Uterus (tissue), 4 donors: ENCODE measurements around the gene LKAAEAR1. TPM values are rescaled to one million over a fixed set of nuclear protein-coding genes. Genes with fewer than 3 reads are reported as not detected.

ENCODE experiments used
- DNase-seq, 2 donors: peaks; one replicate each; pipeline ENCODE4 v3.0.0-alpha.2; 2019 to 2020
- H3K27ac ChIP-seq, 2 donors: fragments of 200-600 bp; sonication (generic); 1 replicate in 1 of 2; 2 replicates in 1 of 2; pipeline ENCODE4 v1.5.1; 2016 to 2018
- H3K27me3 ChIP-seq, 2 donors: fragments of 200-600 bp; sonication (generic); one replicate each; pipeline ENCODE4 v1.5.1; 2018 to 2019; ENCODE audit warnings: control low read depth in 1 of 2
- H3K36me3 ChIP-seq, 2 donors: fragments of 200-600 bp; sonication (generic); one replicate each; pipeline ENCODE4 v1.5.1; 2019; ENCODE audit warnings: control low read depth in 1 of 2
- H3K4me1 ChIP-seq, 2 donors: fragments of 200-600 bp; sonication (generic); one replicate each; pipeline ENCODE4 v1.5.1; 2018 to 2019; ENCODE audit warnings: control low read depth in 1 of 2
- H3K4me3 ChIP-seq, 2 donors: fragments of 200-600 bp; sonication (generic); 1 replicate in 1 of 2; 2 replicates in 1 of 2; pipeline ENCODE4 v1.5.1; 2018 to 2019; ENCODE audit warnings: mild to moderate bottlenecking in 1 of 2
- H3K9me3 ChIP-seq, 2 donors: fragments of 200-600 bp; sonication (generic); one replicate each; pipeline ENCODE4 v1.5.1; 2019; ENCODE audit warnings: control low read depth in 1 of 2
- POLR2A ChIP-seq, 2 donors: fragments of 450-650 bp; IDR thresholded peaks; one replicate each; pipeline ENCODE4 v1.6.1; 2016; ENCODE audit warnings: antibody characterized with exemption in 2 of 2, mild to moderate bottlenecking in 1 of 2, moderate library complexity in 1 of 2
- intact Hi-C: fragments of 100-400 bp; cut with DNase I; formaldehyde crosslinking; loops from one replicate; pipeline ENCODE4 v1.15.1; 2023; ENCODE audit warnings: low total_unique reads
- total RNA-seq, 4 donors: library from RNA; depleted of rRNA in 3 of 4; stranded (reverse); fragments of >200 nt in 3 of 4; gene quantifications; one replicate each; pipeline versions ENCODE4 v1.1.0 to v1.2.4, GENCODE V29; 2014 to 2023
- TF ChIP-seq, protein P1 (sequence below), 4 experiments: fragments of 200-600 bp in 2 of 4; fragments of 450-650 bp in 2 of 4; sonication (generic) in 2 of 4; IDR thresholded peaks; one replicate each; pipeline ENCODE4 v1.5.1; 2016 to 2019; ENCODE audit warnings: antibody characterized with exemption in 4 of 4, mild to moderate bottlenecking in 2 of 4, moderate library complexity in 1 of 4
- donor health status: DM: yes; HTN: yes; CAD: no.

The LKAAEAR1 gene
- total RNA-seq, 4 donors from 2014 or later = not detected

DNA sequence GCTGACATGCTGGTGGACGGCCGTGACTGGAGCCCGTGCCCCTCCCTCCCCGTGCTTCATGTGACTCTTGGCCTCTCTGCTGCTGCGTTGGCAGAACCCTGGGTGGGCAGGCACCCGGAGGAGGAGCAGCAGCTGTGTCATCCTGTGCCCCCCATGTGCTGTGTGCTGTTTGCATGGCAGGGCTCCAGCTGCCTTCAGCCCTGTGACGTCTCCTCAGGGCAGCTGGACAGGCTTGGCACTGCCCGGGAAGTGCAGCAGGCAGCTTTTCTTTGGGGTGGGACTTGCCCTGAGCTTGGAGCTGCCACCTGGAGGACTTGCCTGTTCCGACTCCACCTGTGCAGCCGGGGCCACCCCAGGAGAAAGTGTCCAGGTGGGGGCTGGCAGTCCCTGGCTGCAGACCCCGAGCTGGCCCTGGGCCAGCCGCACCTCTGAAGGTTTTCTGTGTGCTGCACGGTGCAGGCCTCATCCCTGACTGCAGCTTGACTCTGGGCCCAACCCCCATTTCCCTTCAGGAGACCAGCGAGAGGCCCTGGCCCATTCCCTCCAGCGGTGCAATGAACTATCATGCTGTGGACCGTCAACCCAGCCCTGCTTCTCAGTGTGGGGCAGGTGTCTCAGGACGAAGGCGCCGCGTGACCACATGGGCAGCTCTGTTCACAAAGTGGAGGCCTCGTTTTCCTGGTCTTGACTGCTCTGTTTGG is 15.0 kb upstream of the LKAAEAR1 start:
- peaks cover 4 to 15% of the 10 kb centered on the region in 2 donors for H3K27me3 ChIP-seq

DNA sequence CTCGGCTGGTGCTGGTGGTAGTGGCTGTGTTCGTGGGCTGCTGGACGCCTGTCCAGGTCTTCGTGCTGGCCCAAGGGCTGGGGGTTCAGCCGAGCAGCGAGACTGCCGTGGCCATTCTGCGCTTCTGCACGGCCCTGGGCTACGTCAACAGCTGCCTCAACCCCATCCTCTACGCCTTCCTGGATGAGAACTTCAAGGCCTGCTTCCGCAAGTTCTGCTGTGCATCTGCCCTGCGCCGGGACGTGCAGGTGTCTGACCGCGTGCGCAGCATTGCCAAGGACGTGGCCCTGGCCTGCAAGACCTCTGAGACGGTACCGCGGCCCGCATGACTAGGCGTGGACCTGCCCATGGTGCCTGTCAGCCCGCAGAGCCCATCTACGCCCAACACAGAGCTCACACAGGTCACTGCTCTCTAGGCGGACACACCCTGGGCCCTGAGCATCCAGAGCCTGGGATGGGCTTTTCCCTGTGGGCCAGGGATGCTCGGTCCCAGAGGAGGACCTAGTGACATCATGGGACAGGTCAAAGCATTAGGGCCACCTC is 14.3 kb upstream of the LKAAEAR1 start:
- H3K27me3 ChIP-seq = peaks cover 4 to 15% of the 10 kb centered on the region in 2 donors

More for the DNA sequence above, 15.0 kb upstream of the LKAAEAR1 start:
- TF ChIP-seq POLR2A (IDR thresholded peaks at IDR 0.05) = no peak
- TF ChIP-seq, protein P1, sequence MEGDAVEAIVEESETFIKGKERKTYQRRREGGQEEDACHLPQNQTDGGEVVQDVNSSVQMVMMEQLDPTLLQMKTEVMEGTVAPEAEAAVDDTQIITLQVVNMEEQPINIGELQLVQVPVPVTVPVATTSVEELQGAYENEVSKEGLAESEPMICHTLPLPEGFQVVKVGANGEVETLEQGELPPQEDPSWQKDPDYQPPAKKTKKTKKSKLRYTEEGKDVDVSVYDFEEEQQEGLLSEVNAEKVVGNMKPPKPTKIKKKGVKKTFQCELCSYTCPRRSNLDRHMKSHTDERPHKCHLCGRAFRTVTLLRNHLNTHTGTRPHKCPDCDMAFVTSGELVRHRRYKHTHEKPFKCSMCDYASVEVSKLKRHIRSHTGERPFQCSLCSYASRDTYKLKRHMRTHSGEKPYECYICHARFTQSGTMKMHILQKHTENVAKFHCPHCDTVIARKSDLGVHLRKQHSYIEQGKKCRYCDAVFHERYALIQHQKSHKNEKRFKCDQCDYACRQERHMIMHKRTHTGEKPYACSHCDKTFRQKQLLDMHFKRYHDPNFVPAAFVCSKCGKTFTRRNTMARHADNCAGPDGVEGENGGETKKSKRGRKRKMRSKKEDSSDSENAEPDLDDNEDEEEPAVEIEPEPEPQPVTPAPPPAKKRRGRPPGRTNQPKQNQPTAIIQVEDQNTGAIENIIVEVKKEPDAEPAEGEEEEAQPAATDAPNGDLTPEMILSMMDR (IDR thresholded peaks at IDR 0.05) = no peak
- intact Hi-C loops = no loop called here
- Histone ChIP-seq H3K27ac (no peak overlapping the region), H3K9me3 (no peaks in the 10 kb centered on the region), H3K4me3 (no peak overlapping the region), H3K36me3 (no peaks in the 10 kb centered on the region), H3K4me1 (peaks cover 0 to 6% of the 10 kb centered on the region in 2 donors)
- DNase-seq = no peak

DNA sequence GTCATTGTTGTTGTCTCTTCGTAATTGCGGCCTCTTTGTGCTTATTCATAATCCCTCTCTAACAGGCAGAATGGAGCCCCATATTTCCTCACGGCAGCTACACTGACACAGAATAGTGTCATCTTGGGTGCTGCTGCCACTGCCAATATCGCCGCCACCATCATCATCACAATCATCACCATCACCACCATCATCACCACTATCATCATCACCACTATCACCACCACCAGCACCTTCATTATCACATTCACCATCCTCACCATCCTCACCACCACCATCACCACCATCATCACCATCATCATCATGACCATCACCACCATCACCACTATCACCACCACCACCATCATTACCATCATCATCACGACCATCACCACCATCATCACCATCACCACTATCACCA is 12.3 kb upstream of the LKAAEAR1 start:
- Histone ChIP-seq H3K9me3 (no peaks in the 10 kb centered on the region), H3K4me1 (no peaks in the 10 kb centered on the region), H3K27ac (no peak overlapping the region), H3K27me3 (peaks cover 0 to 2% of the 10 kb centered on the region in 2 donors), H3K36me3 (no peaks in the 10 kb centered on the region), H3K4me3 (no peak overlapping the region)
- intact Hi-C loops = no loop called here
- no peak for DNase-seq
- TF ChIP-seq POLR2A (IDR thresholded peaks at IDR 0.05) = no peak
- TF ChIP-seq, protein P1 (IDR thresholded peaks at IDR 0.05) = no peak

More for the DNA sequence above, 14.3 kb upstream of the LKAAEAR1 start:
- intact Hi-C loops = no loop called here
- no peak overlapping the region for H3K4me3 ChIP-seq
- H3K9me3 ChIP-seq = no peaks in the 10 kb centered on the region
- TF ChIP-seq, protein P1 (IDR thresholded peaks at IDR 0.05) = no peak
- TF ChIP-seq POLR2A (IDR thresholded peaks at IDR 0.05) = no peak
- DNase-seq = no peak
- no peak overlapping the region for H3K27ac ChIP-seq
- no peaks in the 10 kb centered on the region for H3K36me3 ChIP-seq
- H3K4me1 ChIP-seq = peaks cover 0 to 6% of the 10 kb centered on the region in 2 donors

DNA sequence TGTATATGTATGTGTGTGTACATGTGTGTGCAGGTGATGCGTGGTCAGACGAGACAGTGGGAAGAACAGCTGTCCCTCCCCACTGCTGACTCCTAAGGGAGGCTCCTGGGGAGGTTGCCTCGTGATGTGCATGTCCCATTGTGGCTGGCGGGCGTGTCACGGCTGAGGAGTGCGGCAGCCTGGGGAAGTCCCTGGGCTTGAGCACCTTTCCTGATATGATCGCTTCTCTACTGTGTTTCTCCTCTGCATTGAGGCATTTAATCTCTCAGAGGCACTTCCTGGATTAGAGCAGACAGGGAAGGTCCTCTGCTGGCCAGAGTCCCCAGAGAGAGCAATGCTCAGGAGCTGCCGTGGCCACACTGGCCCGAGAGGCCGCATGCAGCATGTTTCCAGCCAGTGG is 11.7 kb upstream of the LKAAEAR1 start:
- Histone ChIP-seq H3K4me1 (no peaks in the 10 kb centered on the region), H3K36me3 (no peaks in the 10 kb centered on the region), H3K27ac (no peak overlapping the region), H3K27me3 (no peaks in the 10 kb centered on the region), H3K4me3 (no peak overlapping the region), H3K9me3 (no peaks in the 10 kb centered on the region)
- no peak for DNase-seq
- intact Hi-C loops = no loop called here
- TF ChIP-seq, protein P1 (IDR thresholded peaks at IDR 0.05) = no peak
- no peak for TF ChIP-seq POLR2A (IDR thresholded peaks at IDR 0.05)

DNA sequence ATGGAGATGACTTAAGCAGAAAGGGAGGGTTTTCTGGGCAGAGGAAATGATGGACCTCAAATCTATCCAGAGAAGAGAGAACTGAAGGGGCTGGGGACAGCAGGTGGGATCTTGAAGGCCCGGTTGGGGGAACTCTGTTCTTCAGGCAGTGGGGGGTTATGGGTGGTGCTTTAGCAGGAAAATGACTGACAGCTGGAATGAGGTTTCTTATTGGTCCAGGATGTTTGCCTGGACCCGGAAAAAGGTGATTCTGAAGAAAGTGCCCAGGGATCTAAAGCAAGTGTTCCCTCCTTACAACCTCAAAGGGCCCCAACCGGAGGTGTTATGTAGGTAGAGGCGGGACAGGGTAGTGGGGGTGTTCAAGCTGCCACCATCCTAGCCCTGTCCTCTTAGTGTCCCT is 11.3 kb upstream of the LKAAEAR1 start:
- no peaks in the 10 kb centered on the region for H3K36me3 ChIP-seq

More for the DNA sequence above, 11.3 kb upstream of the LKAAEAR1 start:
- no peaks in the 10 kb centered on the region for H3K4me1 ChIP-seq
- intact Hi-C loops = no loop called here
- H3K27me3 ChIP-seq = no peaks in the 10 kb centered on the region
- no peak for TF ChIP-seq POLR2A (IDR thresholded peaks at IDR 0.05)
- H3K27ac ChIP-seq = no peak overlapping the region
- no peaks in the 10 kb centered on the region for H3K9me3 ChIP-seq
- no peak for DNase-seq
- no peak overlapping the region for H3K4me3 ChIP-seq
